Trophoblast cell (in vitro differentiated cells and primary cell): Measurements from ENCODE around the gene IGLL1.
"Not testable (repeated sequence)": the region's sequence is repeated elsewhere in the genome, so short reads cannot be mapped to it uniquely, and the experiment has no call there.

Source experiments
- DNase-seq, 2 donors: peaks; one replicate each; pipeline ENCODE4 v3.0.0-alpha.2; 2016
- H2AFZ ChIP-seq: 2 replicates; pipeline ENCODE4 v1.6.1; 2013; ENCODE audit warnings: low read length, moderate library complexity, mild to moderate bottlenecking; ENCODE audit not compliant: insufficient read depth, poor library complexity
- H2AK5ac ChIP-seq: 2 replicates; pipeline ENCODE4 v1.6.1; 2013; ENCODE audit warnings: mild to moderate bottlenecking, low read length
- H2BK120ac ChIP-seq: 2 replicates; pipeline ENCODE4 v1.6.1; 2013; ENCODE audit warnings: low read length, mild to moderate bottlenecking, moderate library complexity; ENCODE audit not compliant: insufficient read depth, poor library complexity
- H2BK12ac ChIP-seq: 2 replicates; pipeline ENCODE4 v1.6.1; 2013; ENCODE audit warnings: mild to moderate bottlenecking, low read length, moderate library complexity
- H2BK5ac ChIP-seq: 2 replicates; pipeline ENCODE4 v1.6.1; 2013; ENCODE audit warnings: low read length, low read depth, moderate library complexity, mild to moderate bottlenecking; ENCODE audit not compliant: poor library complexity
- H3K14ac ChIP-seq: 2 replicates; pipeline ENCODE4 v1.6.1; 2013; ENCODE audit warnings: mild to moderate bottlenecking, low read length
- H3K18ac ChIP-seq: 2 replicates; pipeline ENCODE4 v1.6.1; 2013; ENCODE audit warnings: mild to moderate bottlenecking, low read length
- H3K23ac ChIP-seq: 2 replicates; pipeline ENCODE4 v1.6.1; 2013; ENCODE audit warnings: low read length
- H3K27ac ChIP-seq: 2 replicates; pipeline ENCODE4 v1.5.1; 2013; ENCODE audit warnings: low read depth, mild to moderate bottlenecking, inconsistent platforms, low read length, moderate library complexity
- H3K27me3 ChIP-seq: 2 replicates; pipeline ENCODE4 v1.6.1; 2013; ENCODE audit warnings: inconsistent platforms, mild to moderate bottlenecking, low read length, moderate library complexity; ENCODE audit not compliant: insufficient read depth
- H3K36me3 ChIP-seq, 2 experiments: 1 replicate in 1 of 2; 2 replicates in 1 of 2; pipeline ENCODE4 v1.6.1; 2013; ENCODE audit warnings: low read length in 2 of 2, mild to moderate bottlenecking in 2 of 2, moderate library complexity in 1 of 2; ENCODE audit not compliant: insufficient read depth in 2 of 2, control insufficient read depth in 1 of 2
- H3K4ac ChIP-seq: 2 replicates; pipeline ENCODE4 v1.6.1; 2013; ENCODE audit warnings: low read depth, mild to moderate bottlenecking, low read length, moderate library complexity
- H3K4me1 ChIP-seq, 2 experiments: 1 replicate in 1 of 2; 2 replicates in 1 of 2; pipeline ENCODE4 v1.6.1; 2013; ENCODE audit warnings: low read length in 2 of 2, mild to moderate bottlenecking in 2 of 2, moderate library complexity in 1 of 2; ENCODE audit not compliant: insufficient read depth in 2 of 2, control insufficient read depth in 1 of 2
- H3K4me2 ChIP-seq: 2 replicates; pipeline ENCODE4 v1.6.1; 2013; ENCODE audit warnings: inconsistent platforms, mild to moderate bottlenecking, low read length, moderate library complexity
- H3K4me3 ChIP-seq: 2 replicates; pipeline ENCODE4 v1.5.1; 2013; ENCODE audit warnings: mild to moderate bottlenecking, low read depth, low read length, inconsistent platforms
- H3K79me1 ChIP-seq: one replicate; pipeline ENCODE4 v1.6.1; 2013; ENCODE audit warnings: low read length
- H3K79me2 ChIP-seq: 2 replicates; pipeline ENCODE4 v1.6.1; 2013; ENCODE audit warnings: low read length, mild to moderate bottlenecking; ENCODE audit not compliant: control insufficient read depth, insufficient read depth, poor library complexity
- H3K9ac ChIP-seq: 2 replicates; pipeline ENCODE4 v1.6.1; 2013; ENCODE audit warnings: mild to moderate bottlenecking, low read length
- H3K9me3 ChIP-seq: 2 replicates; pipeline ENCODE4 v1.6.1; 2013; ENCODE audit warnings: low read depth, mild to moderate bottlenecking, control low read depth, inconsistent platforms, low read length; ENCODE audit not compliant: insufficient read depth
- H4K12ac ChIP-seq: 2 replicates; pipeline ENCODE4 v1.6.1; 2013; ENCODE audit warnings: low read depth, mild to moderate bottlenecking, low read length, moderate library complexity
- H4K8ac ChIP-seq: 2 replicates; pipeline ENCODE4 v1.6.1; 2013; ENCODE audit warnings: low read depth, mild to moderate bottlenecking, low read length, moderate library complexity
- H4K91ac ChIP-seq: one replicate; pipeline ENCODE4 v1.6.1; 2013; ENCODE audit warnings: low read depth, mild to moderate bottlenecking, low read length, moderate library complexity
- WGBS: extraction: QIAGEN DNeasy Blood & Tissue Kit; methylation state at CpG from one replicate; pipeline ENCODE4 v1.1.7; 2013; ENCODE audit warnings: missing lambda C conversion rate; ENCODE audit not compliant: insufficient read length, insufficient coverage; ENCODE audit errors: extremely low coverage; 5-methylcytosine and 5-hydroxymethylcytosine counted together

IGLL1 gene

DNA sequence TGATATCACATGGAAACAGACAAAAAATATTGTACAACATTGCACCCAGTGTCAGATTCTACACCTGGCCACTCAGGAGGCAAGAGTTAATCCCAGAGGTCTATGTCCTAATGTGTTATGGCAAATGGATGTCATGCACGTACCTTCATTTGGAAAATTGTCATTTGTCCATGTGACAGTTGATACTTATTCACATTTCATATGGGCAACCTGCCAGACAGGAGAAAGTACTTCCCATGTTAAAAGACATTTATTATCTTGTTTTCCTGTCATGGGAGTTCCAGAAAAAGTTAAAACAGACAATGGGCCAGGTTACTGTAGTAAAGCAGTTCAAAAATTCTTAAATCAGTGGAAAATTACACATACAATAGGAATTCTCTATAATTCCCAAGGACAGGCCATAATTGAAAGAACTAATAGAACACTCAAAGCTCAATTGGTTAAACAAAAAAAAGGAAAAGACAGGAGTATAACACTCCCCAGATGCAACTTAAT, 36.5 kb downstream of the IGLL1 start:
- H2BK120ac ChIP-seq, H3K9me3 ChIP-seq, H4K8ac ChIP-seq, H2BK12ac ChIP-seq, H4K12ac ChIP-seq, H3K27ac ChIP-seq, H3K14ac ChIP-seq, H3K18ac ChIP-seq, H3K79me1 ChIP-seq, H3K23ac ChIP-seq, H2AK5ac ChIP-seq, H3K4me3 ChIP-seq, H3K27me3 ChIP-seq, H3K79me2 ChIP-seq, H3K4ac ChIP-seq, H3K4me1 ChIP-seq, H3K9ac ChIP-seq, H3K4me2 ChIP-seq, H2AFZ ChIP-seq, H4K91ac ChIP-seq, H3K36me3 ChIP-seq, H2BK5ac ChIP-seq: not testable (repeated sequence)
- DNase-seq = peak in 1 of 2 donors; percentile 21
- WGBS = no CpG with 5 or more reads among the region's 1 CpG

DNA sequence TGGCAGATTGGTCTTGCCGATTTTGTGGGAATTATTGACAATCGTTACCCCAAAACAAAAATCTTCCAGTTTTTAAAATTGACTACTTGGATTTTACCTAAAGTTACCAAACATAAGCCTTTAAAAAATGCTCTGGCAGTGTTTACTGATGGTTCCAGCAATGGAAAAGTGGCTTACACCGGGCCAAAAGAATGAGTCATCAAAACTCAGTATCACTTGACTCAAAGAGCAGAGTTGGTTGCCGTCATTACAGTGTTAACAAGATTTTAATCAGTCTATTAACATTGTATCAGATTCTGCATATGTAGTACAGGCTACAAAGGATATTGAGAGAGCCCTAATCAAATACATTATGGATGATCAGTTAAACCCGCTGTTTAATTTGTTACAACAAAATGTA, 37.2 kb downstream of the IGLL1 start:
- H3K14ac ChIP-seq = no peak overlapping the region
- H4K12ac ChIP-seq = no peak overlapping the region
- no peak overlapping the region for H3K23ac ChIP-seq
- H2BK5ac ChIP-seq = no peak overlapping the region
- H3K4me1 ChIP-seq = peaks cover 9 to 11% of the 10 kb centered on the region in 2 experiments
- no peak overlapping the region for H3K27ac ChIP-seq
- H2AFZ ChIP-seq = no peak overlapping the region
- no peak overlapping the region for H3K4ac ChIP-seq
- H3K79me1 ChIP-seq = peaks cover 5% of the 10 kb centered on the region
- WGBS = no CpG with 5 or more reads among the region's 5 CpGs
- no peaks in the 10 kb centered on the region for H3K27me3 ChIP-seq
- no peak overlapping the region for H4K8ac ChIP-seq
- no peaks in the 10 kb centered on the region for H3K79me2 ChIP-seq
- peaks cover 4% of the 10 kb centered on the region for H3K9me3 ChIP-seq
- no peak overlapping the region for H2BK12ac ChIP-seq
- H3K9ac ChIP-seq = no peak overlapping the region
- no peak overlapping the region for H3K4me3 ChIP-seq
- no peak overlapping the region for H4K91ac ChIP-seq
- H3K4me2 ChIP-seq = no peak overlapping the region
- H2AK5ac ChIP-seq = no peak overlapping the region
- peak in 1 of 2 donors; percentile 31 for DNase-seq
- no peak overlapping the region for H2BK120ac ChIP-seq
- H3K18ac ChIP-seq = no peak overlapping the region
- H3K36me3 ChIP-seq = no peaks in the 10 kb centered on the region

DNA sequence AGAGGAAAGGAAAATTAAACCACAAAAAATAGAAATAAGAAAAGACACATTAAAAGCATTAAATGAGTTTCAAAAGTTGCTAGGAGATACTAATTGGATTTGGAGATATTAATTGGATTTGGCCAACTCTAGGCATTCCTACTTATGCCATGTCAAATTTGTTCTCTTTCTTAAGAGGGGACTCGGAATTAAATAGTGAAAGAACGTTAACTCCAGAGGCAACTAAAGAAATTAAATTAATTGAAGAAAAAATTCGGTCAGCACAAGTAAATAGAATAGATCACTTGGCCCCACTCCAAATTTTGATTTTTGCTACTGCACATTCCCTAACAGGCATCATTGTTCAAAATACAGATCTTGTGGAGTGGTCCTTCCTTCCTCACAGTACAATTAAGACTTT, 37.7 kb downstream of the IGLL1 start:
- H2AFZ ChIP-seq, H3K23ac ChIP-seq, H2AK5ac ChIP-seq, H3K9me3 ChIP-seq, H3K27ac ChIP-seq, H3K4ac ChIP-seq, H3K4me3 ChIP-seq, DNase-seq, H4K12ac ChIP-seq, H2BK5ac ChIP-seq, H3K9ac ChIP-seq, H2BK120ac ChIP-seq, H3K79me2 ChIP-seq, H4K8ac ChIP-seq, H4K91ac ChIP-seq, H3K4me2 ChIP-seq, H3K18ac ChIP-seq, H2BK12ac ChIP-seq, H3K27me3 ChIP-seq, H3K36me3 ChIP-seq, H3K14ac ChIP-seq: not testable (repeated sequence)
- Histone ChIP-seq H3K79me1 (peaks cover 10% of the 10 kb centered on the region), H3K4me1 (peaks cover 13 to 15% of the 10 kb centered on the region in 2 experiments)
- WGBS = no CpG with 5 or more reads among the region's 3 CpGs

DNA sequence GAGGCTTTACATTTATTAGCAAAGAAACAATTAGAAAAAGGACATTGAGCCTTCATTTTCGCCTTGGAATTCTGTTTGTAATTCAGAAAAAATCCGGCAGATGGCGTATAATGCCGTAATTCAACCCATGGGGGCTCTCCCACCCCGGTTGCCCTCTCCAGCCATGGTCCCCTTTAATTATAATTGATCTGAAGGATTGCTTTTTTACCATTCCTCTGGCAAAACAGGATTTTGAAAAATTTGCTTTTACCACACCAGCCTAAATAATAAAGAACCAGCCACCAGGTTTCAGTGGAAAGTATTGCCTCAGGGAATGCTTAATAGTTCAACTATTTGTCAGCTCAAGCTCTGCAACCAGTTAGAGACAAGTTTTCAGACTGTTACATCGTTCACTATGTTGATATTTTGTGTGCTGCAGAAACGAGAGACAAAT, 38.2 kb downstream of the IGLL1 start:
- not testable (repeated sequence) for H2BK5ac ChIP-seq, H3K36me3 ChIP-seq, H3K14ac ChIP-seq, H4K91ac ChIP-seq, H2BK120ac ChIP-seq, H3K4ac ChIP-seq, H4K12ac ChIP-seq, H2AFZ ChIP-seq, H4K8ac ChIP-seq, H3K18ac ChIP-seq, H3K9me3 ChIP-seq, H3K27me3 ChIP-seq, H3K79me2 ChIP-seq, H3K23ac ChIP-seq, H3K4me2 ChIP-seq, H3K27ac ChIP-seq, H3K9ac ChIP-seq, H2BK12ac ChIP-seq, H3K4me3 ChIP-seq, H2AK5ac ChIP-seq
- H3K4me1 ChIP-seq = peaks cover 14 to 20% of the 10 kb centered on the region in 2 experiments
- H3K79me1 ChIP-seq = peaks cover 13% of the 10 kb centered on the region
- no CpG with 5 or more reads among the region's 7 CpGs for WGBS
- peak in 1 of 2 donors; percentile 76 for DNase-seq
